ENCODE measurements around the gene TMEM186.

DNA sequence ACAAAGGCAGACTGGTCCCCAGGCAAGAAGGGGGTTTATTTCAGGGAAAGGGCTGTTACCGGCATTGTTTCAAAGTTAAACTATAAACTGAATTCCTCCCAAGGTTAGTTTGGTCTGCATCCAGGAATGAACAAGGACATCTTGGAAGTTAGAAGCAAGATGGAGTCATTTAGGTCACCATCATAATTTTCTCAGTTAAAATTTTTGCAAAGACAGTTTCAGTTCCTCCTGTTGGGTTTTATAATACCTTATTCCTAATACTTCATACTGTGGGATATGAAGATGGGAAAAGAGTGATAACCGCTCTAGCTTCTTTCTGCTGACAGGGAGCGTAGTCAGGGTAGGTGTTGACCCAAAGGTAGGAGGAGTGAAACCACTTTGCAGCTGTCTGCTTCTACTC, 25.0 kb upstream of the TMEM186 start:
- TF ChIP-seq, protein P1, sequence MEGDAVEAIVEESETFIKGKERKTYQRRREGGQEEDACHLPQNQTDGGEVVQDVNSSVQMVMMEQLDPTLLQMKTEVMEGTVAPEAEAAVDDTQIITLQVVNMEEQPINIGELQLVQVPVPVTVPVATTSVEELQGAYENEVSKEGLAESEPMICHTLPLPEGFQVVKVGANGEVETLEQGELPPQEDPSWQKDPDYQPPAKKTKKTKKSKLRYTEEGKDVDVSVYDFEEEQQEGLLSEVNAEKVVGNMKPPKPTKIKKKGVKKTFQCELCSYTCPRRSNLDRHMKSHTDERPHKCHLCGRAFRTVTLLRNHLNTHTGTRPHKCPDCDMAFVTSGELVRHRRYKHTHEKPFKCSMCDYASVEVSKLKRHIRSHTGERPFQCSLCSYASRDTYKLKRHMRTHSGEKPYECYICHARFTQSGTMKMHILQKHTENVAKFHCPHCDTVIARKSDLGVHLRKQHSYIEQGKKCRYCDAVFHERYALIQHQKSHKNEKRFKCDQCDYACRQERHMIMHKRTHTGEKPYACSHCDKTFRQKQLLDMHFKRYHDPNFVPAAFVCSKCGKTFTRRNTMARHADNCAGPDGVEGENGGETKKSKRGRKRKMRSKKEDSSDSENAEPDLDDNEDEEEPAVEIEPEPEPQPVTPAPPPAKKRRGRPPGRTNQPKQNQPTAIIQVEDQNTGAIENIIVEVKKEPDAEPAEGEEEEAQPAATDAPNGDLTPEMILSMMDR (IDR thresholded peaks at IDR 0.05) = no peak
- TF ChIP-seq EZH2 (IDR thresholded peaks at IDR 0.05; ENCODE audit: borderline replicate concordance, insufficient read depth, low read depth, low read length, poor library complexity, severe bottlenecking) = no peak

All from B cell (primary cell).